PC-9 (cell line): ENCODE measurements around the gene MPZ.

Experiments used
- EZH2 ChIP-seq: fragments of 200-600 bp; sonication (generic); IDR thresholded peaks from 2 replicates; pipeline ENCODE4 v1.8.0; 2017; ENCODE audit warnings: antibody characterized with exemption, low read depth
- TF ChIP-seq, protein P1 (sequence below): fragments of 200-600 bp; sonication (generic); conservative IDR thresholded peaks from 2 replicates; pipeline ENCODE4 v1.6.1; 2017; ENCODE audit warnings: mixed run types, antibody characterized with exemption, mild to moderate bottlenecking, moderate library complexity

GRCh38 chr1:161333166-161333565 lies 23.4 kb upstream of the MPZ start:
- TF ChIP-seq, protein P1, sequence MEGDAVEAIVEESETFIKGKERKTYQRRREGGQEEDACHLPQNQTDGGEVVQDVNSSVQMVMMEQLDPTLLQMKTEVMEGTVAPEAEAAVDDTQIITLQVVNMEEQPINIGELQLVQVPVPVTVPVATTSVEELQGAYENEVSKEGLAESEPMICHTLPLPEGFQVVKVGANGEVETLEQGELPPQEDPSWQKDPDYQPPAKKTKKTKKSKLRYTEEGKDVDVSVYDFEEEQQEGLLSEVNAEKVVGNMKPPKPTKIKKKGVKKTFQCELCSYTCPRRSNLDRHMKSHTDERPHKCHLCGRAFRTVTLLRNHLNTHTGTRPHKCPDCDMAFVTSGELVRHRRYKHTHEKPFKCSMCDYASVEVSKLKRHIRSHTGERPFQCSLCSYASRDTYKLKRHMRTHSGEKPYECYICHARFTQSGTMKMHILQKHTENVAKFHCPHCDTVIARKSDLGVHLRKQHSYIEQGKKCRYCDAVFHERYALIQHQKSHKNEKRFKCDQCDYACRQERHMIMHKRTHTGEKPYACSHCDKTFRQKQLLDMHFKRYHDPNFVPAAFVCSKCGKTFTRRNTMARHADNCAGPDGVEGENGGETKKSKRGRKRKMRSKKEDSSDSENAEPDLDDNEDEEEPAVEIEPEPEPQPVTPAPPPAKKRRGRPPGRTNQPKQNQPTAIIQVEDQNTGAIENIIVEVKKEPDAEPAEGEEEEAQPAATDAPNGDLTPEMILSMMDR: no peak
- no peak for TF ChIP-seq EZH2
